Stimulated activated memory B cell treated with anti-CD40 and anti-IgM and Interleukin-4, amounts not matched to agents 10 μg/mL and 1 μg/mL and 100 μg/mL, for 72 hours (primary cell): ENCODE data around the gene NFIX.
"Not testable (repeated sequence)": the region's sequence is repeated elsewhere in the genome, so short reads cannot be mapped to it uniquely, and the experiment has no call there.

ENCODE experiments used
- ATAC-seq: fragments of 150-1000 bp; cut with Tn5 transposase; 2 replicates; pipeline ENCODE4 v1.10.0; 2021
- H3K27ac Mint-ChIP-seq: one replicate; pipeline ENCODE4 v1.8.0; 2022; ENCODE audit warnings: mild to moderate bottlenecking, mixed read lengths
- H3K27me3 Mint-ChIP-seq: one replicate; pipeline ENCODE4 v1.8.0; 2022; ENCODE audit warnings: mixed read lengths
- H3K36me3 Mint-ChIP-seq: one replicate; pipeline ENCODE4 v1.8.0; 2022; ENCODE audit warnings: mixed read lengths
- H3K4me1 Mint-ChIP-seq: one replicate; pipeline ENCODE4 v1.8.0; 2022; ENCODE audit warnings: mixed read lengths
- H3K4me3 Mint-ChIP-seq: one replicate; pipeline ENCODE4 v1.8.0; 2022; ENCODE audit warnings: mild to moderate bottlenecking, moderate library complexity, mixed read lengths
- H3K9me3 Mint-ChIP-seq: one replicate; pipeline ENCODE4 v1.8.0; 2022; ENCODE audit warnings: mixed read lengths

NFIX gene

GRCh38 chr19:12954612-12954962, 40.7 kb upstream of the NFIX start:
- H3K4me3 Mint-ChIP-seq, result no peak overlapping the region
- no peak for ATAC-seq
- H3K27ac Mint-ChIP-seq, result peak overlapping the region; percentile 98
- H3K27me3 Mint-ChIP-seq, result no peaks in the 10 kb centered on the region
- no peaks in the 10 kb centered on the region for H3K9me3 Mint-ChIP-seq
- H3K4me1 Mint-ChIP-seq, result peaks cover 51% of the 10 kb centered on the region
- peaks cover 49% of the 10 kb centered on the region for H3K36me3 Mint-ChIP-seq

GRCh38 chr19:12955575-12955974, 39.7 kb upstream of the NFIX start:
- not testable (repeated sequence) for H3K27me3 Mint-ChIP-seq, ATAC-seq, H3K9me3 Mint-ChIP-seq
- Mint-ChIP-seq H3K4me3 (peak overlapping the region; percentile 95), H3K36me3 (peaks cover 39% of the 10 kb centered on the region), H3K4me1 (peaks cover 43% of the 10 kb centered on the region), H3K27ac (peak overlapping the region; percentile 98)

DNA sequence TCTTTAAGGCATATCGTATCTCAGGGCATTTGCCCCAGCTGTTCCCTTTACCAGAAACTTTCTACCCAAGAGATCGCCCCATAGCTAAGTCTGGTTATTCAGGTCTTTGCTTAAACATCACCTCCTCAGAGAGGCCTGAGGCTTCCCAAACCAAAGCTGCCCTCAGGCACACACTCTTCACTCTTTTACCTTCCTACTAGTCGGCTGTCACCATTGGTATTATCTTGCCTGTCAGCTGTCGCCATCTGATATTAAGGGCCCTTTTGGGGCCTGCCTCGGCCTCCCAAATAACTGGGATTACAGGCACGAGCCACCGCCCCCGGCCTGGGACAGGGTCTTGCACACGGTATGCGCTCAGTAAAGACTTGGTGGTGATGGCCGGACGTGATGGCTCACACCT, 39.3 kb upstream of the NFIX start:
- Mint-ChIP-seq H3K27me3 (no peaks in the 10 kb centered on the region), H3K4me1 (peaks cover 43% of the 10 kb centered on the region), H3K4me3 (peak overlapping the region; percentile 95), H3K36me3 (peaks cover 36% of the 10 kb centered on the region), H3K27ac (peak overlapping the region; percentile 98), H3K9me3 (peaks cover 2% of the 10 kb centered on the region)
- ATAC-seq, result no peak

GRCh38 chr19:12956446-12957388, 38.6 kb upstream of the NFIX start, which contains the start of gene GADD45GIP1:
Gene GADD45GIP1, minus strand, starts transcription at chr19:12957223. Its CDS starts 11 bp downstream, at chr19:12957212.
- Mint-ChIP-seq H3K27me3 (peaks cover under 1% of the 10 kb centered on the region), H3K9me3 (peaks cover 2% of the 10 kb centered on the region), H3K4me3 (peak within 1 kb of the TSS; percentile 95), H3K27ac (peak within 1 kb of the TSS; percentile 98), H3K4me1 (peaks cover 43% of the 10 kb centered on the region), H3K36me3 (peaks cover 29% of the 10 kb centered on the region)
- ATAC-seq, result peak; percentile 96

GRCh38 chr19:12957389-12957952, 37.8 kb upstream of the NFIX start:
- peak; percentile 49 for ATAC-seq
- not testable (repeated sequence) for H3K27me3 Mint-ChIP-seq

DNA sequence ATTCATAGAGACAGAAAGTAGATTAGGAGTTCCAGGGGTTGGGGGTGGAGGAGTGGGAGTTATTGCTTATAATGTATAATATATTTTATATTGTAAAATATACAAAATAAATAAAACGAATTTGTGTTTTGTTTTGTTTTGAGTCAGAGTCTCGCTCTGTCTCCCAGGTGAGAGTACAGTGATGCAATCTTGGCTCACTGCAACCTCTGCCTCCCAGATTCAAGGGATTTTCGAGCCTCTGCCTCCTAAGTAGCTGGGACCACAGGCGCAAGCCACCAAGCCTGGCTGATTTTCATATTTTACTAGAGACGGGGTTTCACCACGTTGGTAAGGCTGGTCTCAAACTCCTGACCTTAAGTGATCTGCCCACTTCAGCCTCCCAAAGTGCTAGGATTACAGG, 35.8 kb upstream of the NFIX start:
- Mint-ChIP-seq H3K4me1 (peaks cover 20% of the 10 kb centered on the region), H3K4me3 (no peak overlapping the region), H3K9me3 (peaks cover 2% of the 10 kb centered on the region), H3K36me3 (peaks cover 5% of the 10 kb centered on the region), H3K27me3 (peaks cover 19% of the 10 kb centered on the region), H3K27ac (no peak overlapping the region)
- ATAC-seq, result no peak

More at GRCh38 chr19:12957389-12957952, 37.8 kb upstream of the NFIX start:
- peak overlapping the region; percentile 95 for H3K4me3 Mint-ChIP-seq
- peaks cover 41% of the 10 kb centered on the region for H3K4me1 Mint-ChIP-seq
- H3K27ac Mint-ChIP-seq, result peak overlapping the region; percentile 98
- H3K36me3 Mint-ChIP-seq, result peaks cover 24% of the 10 kb centered on the region
- not testable (repeated sequence) for H3K9me3 Mint-ChIP-seq

GRCh38 chr19:12965017-12965811, 30.1 kb upstream of the NFIX start:
- peaks cover 13% of the 10 kb centered on the region for H3K4me1 Mint-ChIP-seq
- ATAC-seq, result peak; percentile 98
- H3K36me3 Mint-ChIP-seq, result no peaks in the 10 kb centered on the region
- H3K4me3 Mint-ChIP-seq, result peak overlapping the region; percentile 80
- peak overlapping the region; percentile 2 for H3K27ac Mint-ChIP-seq
- H3K9me3 Mint-ChIP-seq, result peaks cover under 1% of the 10 kb centered on the region
- H3K27me3 Mint-ChIP-seq, result peaks cover 19% of the 10 kb centered on the region

DNA sequence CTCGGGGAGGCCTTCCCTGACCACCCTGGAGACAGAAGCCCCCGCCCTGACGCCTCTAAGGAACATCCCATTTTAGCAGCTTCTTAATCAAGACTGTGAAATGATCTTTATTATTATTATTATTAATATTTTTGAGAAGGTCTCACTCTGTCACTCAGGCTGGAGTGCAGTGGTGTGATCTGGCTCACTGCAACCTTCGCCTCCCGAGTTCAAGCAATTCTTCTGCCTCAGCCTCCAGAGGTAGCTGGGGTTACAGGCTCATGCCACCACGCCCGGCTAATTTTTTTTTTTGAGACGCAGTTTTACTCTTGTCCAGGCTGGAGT, 29.5 kb upstream of the NFIX start:
- Mint-ChIP-seq H3K27ac (peak overlapping the region; percentile 2), H3K9me3 (no peaks in the 10 kb centered on the region), H3K4me1 (peaks cover 13% of the 10 kb centered on the region), H3K4me3 (peak overlapping the region; percentile 78), H3K27me3 (peaks cover 19% of the 10 kb centered on the region), H3K36me3 (no peaks in the 10 kb centered on the region)
- no peak for ATAC-seq

DNA sequence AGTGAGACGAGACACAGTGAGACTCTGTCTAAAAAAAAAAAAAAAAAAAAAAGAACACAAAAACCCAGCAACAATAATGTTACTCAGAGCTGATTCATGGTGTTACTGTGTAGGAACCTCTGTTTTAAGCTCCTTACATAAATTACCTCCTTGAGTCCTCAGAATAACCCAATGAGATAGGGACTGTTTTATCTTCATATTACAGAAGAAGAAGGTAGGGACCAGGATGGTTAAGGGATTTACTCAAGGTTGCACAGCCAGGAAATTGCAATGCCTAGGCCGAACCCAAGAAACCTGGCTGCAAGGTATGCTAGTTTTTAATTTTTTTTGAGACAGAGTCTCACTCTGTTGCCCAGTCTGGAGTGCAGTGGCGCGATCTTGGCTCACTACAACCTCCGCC, 27.4 kb upstream of the NFIX start:
- Mint-ChIP-seq H3K36me3 (no peaks in the 10 kb centered on the region), H3K4me3 (no peak overlapping the region), H3K9me3 (no peaks in the 10 kb centered on the region), H3K4me1 (peaks cover 13% of the 10 kb centered on the region), H3K27me3 (peaks cover 9% of the 10 kb centered on the region), H3K27ac (no peak overlapping the region)
- ATAC-seq, result no peak

GRCh38 chr19:12969292-12969988, 25.8 kb upstream of the NFIX start, which contains the start of gene DAND5:
Gene DAND5, plus strand, starts transcription at chr19:12969576. Its CDS starts 85 bp downstream, at chr19:12969661.
- no peak for ATAC-seq
- Mint-ChIP-seq H3K9me3 (no peaks in the 10 kb centered on the region), H3K27ac (no peak within 1 kb of the TSS)

GRCh38 chr19:12970070-12970820, 25.0 kb upstream of the NFIX start:
- H3K4me1 Mint-ChIP-seq, result peaks cover 7% of the 10 kb centered on the region
- H3K9me3 Mint-ChIP-seq, result no peaks in the 10 kb centered on the region
- no peaks in the 10 kb centered on the region for H3K36me3 Mint-ChIP-seq
- peaks cover 22% of the 10 kb centered on the region for H3K27me3 Mint-ChIP-seq
- no peak for ATAC-seq
- no peak overlapping the region for H3K27ac Mint-ChIP-seq
- H3K4me3 Mint-ChIP-seq, result no peak overlapping the region

More at GRCh38 chr19:12969292-12969988, 25.8 kb upstream of the NFIX start, which contains the start of gene DAND5:
- peaks cover 13% of the 10 kb centered on the region for H3K4me1 Mint-ChIP-seq
- H3K4me3 Mint-ChIP-seq, result no peak within 1 kb of the TSS
- H3K27me3 Mint-ChIP-seq, result peaks cover 15% of the 10 kb centered on the region
- H3K36me3 Mint-ChIP-seq, result no peaks in the 10 kb centered on the region

GRCh38 chr19:12973236-12973635, 22.0 kb upstream of the NFIX start:
- Mint-ChIP-seq H3K4me1 (peaks cover 8% of the 10 kb centered on the region), H3K4me3 (no peak overlapping the region), H3K36me3 (no peaks in the 10 kb centered on the region), H3K27me3 (peaks cover 41% of the 10 kb centered on the region), H3K9me3 (no peaks in the 10 kb centered on the region), H3K27ac (no peak overlapping the region)
- ATAC-seq, result no peak

- no peak overlapping the region for H3K27ac Mint-ChIP-seq
- no peaks in the 10 kb centered on the region for H3K36me3 Mint-ChIP-seq
- H3K4me3 Mint-ChIP-seq, result no peak overlapping the region
- H3K9me3 Mint-ChIP-seq, result no peaks in the 10 kb centered on the region
- ATAC-seq, result no peak
- peaks cover 42% of the 10 kb centered on the region for H3K27me3 Mint-ChIP-seq
- peaks cover 8% of the 10 kb centered on the region for H3K4me1 Mint-ChIP-seq
Measured at GRCh38 chr19:12974301-12975220, 20.7 kb upstream of the NFIX start.
